ENCODE data around the gene FEV. TPM values are rescaled to one million over a fixed set of nuclear protein-coding genes. Genes with fewer than 3 reads are reported as not detected.

FEV gene
- total RNA-seq, 2 donors from 2014 or later: not detected

DNA sequence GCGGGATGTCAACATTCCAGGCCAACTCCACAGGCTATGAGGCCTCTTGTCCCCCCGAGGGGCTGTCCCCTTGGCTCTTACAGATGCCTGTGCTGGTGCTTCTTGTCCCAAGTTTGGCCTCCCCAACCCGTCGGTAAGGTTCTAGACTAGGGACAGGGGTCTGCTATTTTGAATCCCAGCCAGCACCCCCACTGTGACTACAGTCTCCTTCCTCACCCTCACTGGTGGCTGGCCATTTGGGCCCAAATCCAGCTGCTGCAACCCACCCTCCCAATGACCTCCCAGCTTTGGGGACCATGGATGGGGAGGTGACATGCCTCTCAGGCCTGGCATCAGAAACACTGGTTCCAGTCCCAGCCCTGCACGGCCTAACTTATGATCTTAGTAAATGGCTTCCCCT lies 37.6 kb upstream of the FEV start:
- no peak for DNase-seq
- WGBS, 2 experiments (ENCODE audit: insufficient coverage in 1 of 2, insufficient read length in 1 of 2): 84 to 92% methylated on average over 4 to 5 of the region's 5 CpGs
- H3K4me3 Mint-ChIP-seq: no peak overlapping the region
- H3K27ac Mint-ChIP-seq: no peak overlapping the region
- Histone ChIP-seq H3K9me3 (ENCODE audit: control insufficient read depth, low read length) (no peaks in the 10 kb centered on the region), H3K4me3 (ENCODE audit: low read length) (no peak overlapping the region), H3K27ac (ENCODE audit: low read depth, low read length) (no peak overlapping the region), H3K36me3 (ENCODE audit: control insufficient read depth, insufficient read depth, low read length) (no peaks in the 10 kb centered on the region), H3K27me3 (ENCODE audit: control insufficient read depth, insufficient read depth, low read length, poor library complexity, severe bottlenecking) (peaks cover 14% of the 10 kb centered on the region), H3K9ac (ENCODE audit: extremely low read depth, low read length, poor library complexity, severe bottlenecking) (no peak overlapping the region), H3K4me1 (ENCODE audit: control insufficient read depth, insufficient read depth, low read length) (no peaks in the 10 kb centered on the region)
- H3K4me1 Mint-ChIP-seq: no peaks in the 10 kb centered on the region
- TF ChIP-seq, protein P1, sequence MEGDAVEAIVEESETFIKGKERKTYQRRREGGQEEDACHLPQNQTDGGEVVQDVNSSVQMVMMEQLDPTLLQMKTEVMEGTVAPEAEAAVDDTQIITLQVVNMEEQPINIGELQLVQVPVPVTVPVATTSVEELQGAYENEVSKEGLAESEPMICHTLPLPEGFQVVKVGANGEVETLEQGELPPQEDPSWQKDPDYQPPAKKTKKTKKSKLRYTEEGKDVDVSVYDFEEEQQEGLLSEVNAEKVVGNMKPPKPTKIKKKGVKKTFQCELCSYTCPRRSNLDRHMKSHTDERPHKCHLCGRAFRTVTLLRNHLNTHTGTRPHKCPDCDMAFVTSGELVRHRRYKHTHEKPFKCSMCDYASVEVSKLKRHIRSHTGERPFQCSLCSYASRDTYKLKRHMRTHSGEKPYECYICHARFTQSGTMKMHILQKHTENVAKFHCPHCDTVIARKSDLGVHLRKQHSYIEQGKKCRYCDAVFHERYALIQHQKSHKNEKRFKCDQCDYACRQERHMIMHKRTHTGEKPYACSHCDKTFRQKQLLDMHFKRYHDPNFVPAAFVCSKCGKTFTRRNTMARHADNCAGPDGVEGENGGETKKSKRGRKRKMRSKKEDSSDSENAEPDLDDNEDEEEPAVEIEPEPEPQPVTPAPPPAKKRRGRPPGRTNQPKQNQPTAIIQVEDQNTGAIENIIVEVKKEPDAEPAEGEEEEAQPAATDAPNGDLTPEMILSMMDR (conservative IDR thresholded peaks at IDR 0.05): no peak
- no peaks in the 10 kb centered on the region for H3K9me3 Mint-ChIP-seq
- peaks cover 18% of the 10 kb centered on the region for H3K27me3 Mint-ChIP-seq (ENCODE audit: insufficient read depth)
- no peaks in the 10 kb centered on the region for H3K36me3 Mint-ChIP-seq (ENCODE audit: low read depth)

GRCh38 chr2:219022041-219022440 lies 37.1 kb upstream of the FEV start:
- Mint-ChIP-seq H3K27me3 (ENCODE audit: insufficient read depth) (peaks cover 20% of the 10 kb centered on the region), H3K36me3 (ENCODE audit: low read depth) (no peaks in the 10 kb centered on the region), H3K27ac (no peak overlapping the region), H3K4me3 (no peak overlapping the region), H3K4me1 (no peaks in the 10 kb centered on the region), H3K9me3 (no peaks in the 10 kb centered on the region)
- no peak overlapping the region for H3K9ac ChIP-seq (ENCODE audit: extremely low read depth, low read length, poor library complexity, severe bottlenecking)
- H3K27me3 ChIP-seq (ENCODE audit: control insufficient read depth, insufficient read depth, low read length, poor library complexity, severe bottlenecking): peaks cover 14% of the 10 kb centered on the region
- TF ChIP-seq, protein P1 (conservative IDR thresholded peaks at IDR 0.05): no peak
- 91 to 98% methylated on average over 7 to 12 of the region's 12 CpGs for WGBS, 2 experiments (ENCODE audit: insufficient coverage in 1 of 2, insufficient read length in 1 of 2)
- DNase-seq: no peak
- H3K36me3 ChIP-seq (ENCODE audit: control insufficient read depth, insufficient read depth, low read length): no peaks in the 10 kb centered on the region
- no peaks in the 10 kb centered on the region for H3K9me3 ChIP-seq (ENCODE audit: control insufficient read depth, low read length)
- H3K4me1 ChIP-seq (ENCODE audit: control insufficient read depth, insufficient read depth, low read length): no peaks in the 10 kb centered on the region
- H3K4me3 ChIP-seq (ENCODE audit: low read length): no peak overlapping the region
- no peak overlapping the region for H3K27ac ChIP-seq (ENCODE audit: low read depth, low read length)

GRCh38 chr2:219021591-219021990 lies 36.6 kb upstream of the FEV start:
- TF ChIP-seq, protein P1 (conservative IDR thresholded peaks at IDR 0.05): no peak
- no peak overlapping the region for H3K27ac ChIP-seq (ENCODE audit: low read depth, low read length)
- Mint-ChIP-seq H3K4me3 (no peak overlapping the region), H3K27ac (no peak overlapping the region), H3K36me3 (ENCODE audit: low read depth) (no peaks in the 10 kb centered on the region), H3K4me1 (no peaks in the 10 kb centered on the region), H3K9me3 (no peaks in the 10 kb centered on the region), H3K27me3 (ENCODE audit: insufficient read depth) (peaks cover 22% of the 10 kb centered on the region)
- H3K27me3 ChIP-seq (ENCODE audit: control insufficient read depth, insufficient read depth, low read length, poor library complexity, severe bottlenecking): peaks cover 14% of the 10 kb centered on the region
- no peak overlapping the region for H3K9ac ChIP-seq (ENCODE audit: extremely low read depth, low read length, poor library complexity, severe bottlenecking)
- H3K4me3 ChIP-seq (ENCODE audit: low read length): no peak overlapping the region
- H3K36me3 ChIP-seq (ENCODE audit: control insufficient read depth, insufficient read depth, low read length): no peaks in the 10 kb centered on the region
- DNase-seq: no peak
- 83 to 94% methylated on average over 3 to 9 of the region's 9 CpGs for WGBS, 2 experiments (ENCODE audit: insufficient coverage in 1 of 2, insufficient read length in 1 of 2)
- no peaks in the 10 kb centered on the region for H3K9me3 ChIP-seq (ENCODE audit: control insufficient read depth, low read length)
- H3K4me1 ChIP-seq (ENCODE audit: control insufficient read depth, insufficient read depth, low read length): no peaks in the 10 kb centered on the region
